ENCODE data around the gene CEBPZOS.

Gene CEBPZOS

GRCh38 chr2:37244017-37244416 is 47.7 kb downstream of the CEBPZOS start:
- FAIRE-seq: no peak

- no peak for FAIRE-seq
Measured at GRCh38 chr2:37244755-37245154, 48.5 kb downstream of the CEBPZOS start.

GRCh38 chr2:37246205-37246604 is 49.9 kb downstream of the CEBPZOS start:
- no peak for FAIRE-seq

- FAIRE-seq: no peak
Measured at GRCh38 chr2:37250869-37251740, 54.8 kb downstream of the CEBPZOS start.
